ENCODE data around the gene ATN1. TPM values are rescaled to one million over a fixed set of nuclear protein-coding genes. Genes with fewer than 3 reads are reported as not detected.

ATN1 gene
- total and polyA plus RNA-seq, 2 of the 8 experiments (the other 6 are each of a cell fraction or from before 2014, with no cell fraction given): 20.6 to 73.4 TPM

- Histone ChIP-seq H3K4me3 (ENCODE audit: extremely low read depth in 1 of 4, insufficient read depth in 2 of 4, low read depth in 3 of 4, low read length in 4 of 4) (no peak overlapping the region), H2BK5ac (ENCODE audit: low read depth, low read length) (no peak overlapping the region), H3K4me1 (replicated peaks in 1 of 4; ENCODE audit: control insufficient read depth in 3 of 4, insufficient read depth in 4 of 4, low read length in 3 of 4) (peaks cover 0 to 6% (median under 1%) of the 10 kb centered on the region in 4 experiments; a peak in 2 of 7 replicates), H2BK12ac (ENCODE audit: low read depth, low read length) (no peak overlapping the region), H4K91ac (replicated peaks; ENCODE audit: insufficient read length, low read length) (no peak overlapping the region), H3K27ac (ENCODE audit: low read depth, low read length) (no peak overlapping the region), H3K4me2 (ENCODE audit: insufficient read depth in 1 of 2, low read depth in 2 of 2, low read length in 2 of 2) (no peak overlapping the region), H2BK20ac (ENCODE audit: low read length) (no peak overlapping the region), H2AFZ (ENCODE audit: low read length) (no peak overlapping the region), H4K5ac (ENCODE audit: insufficient read length, low read depth, low read length) (no peak overlapping the region), H3K9ac (replicated peaks in 1 of 4; ENCODE audit: extremely low read depth in 1 of 4, low read depth in 3 of 4, low read length in 3 of 4) (no peak overlapping the region), H3K79me1 (ENCODE audit: low read depth, low read length) (0 out of 2 replicates have a peak, but pooled peaks cover 2% of the 10 kb centered on the region), H4K8ac (ENCODE audit: extremely low read depth, insufficient read depth, low read length) (no peak overlapping the region), H3K4ac (replicated peaks; ENCODE audit: insufficient read length, low read depth, low read length) (no peak overlapping the region), H2BK120ac (replicated peaks; ENCODE audit: low read depth, low read length) (no peak overlapping the region), H2BK15ac (ENCODE audit: low read length) (no peak overlapping the region), H3K18ac (ENCODE audit: extremely low read depth, low read length) (no peak overlapping the region), H3K14ac (ENCODE audit: insufficient read length) (no peak overlapping the region), H4K20me1 (replicated peaks in 1 of 2; ENCODE audit: control insufficient read depth in 1 of 2, insufficient read depth in 2 of 2, low read length in 2 of 2) (peaks cover 8 to 9% of the 10 kb centered on the region in 2 experiments), H3K23me2 (ENCODE audit: low read depth, low read length) (no peaks in the 10 kb centered on the region), H3K23ac (ENCODE audit: insufficient read length) (no peak overlapping the region), H3K56ac (replicated peaks; ENCODE audit: insufficient read length, low read depth, low read length) (no peak overlapping the region), H3K79me2 (ENCODE audit: control insufficient read depth in 1 of 2, insufficient read depth in 2 of 2, low read length in 2 of 2) (no peaks in the 10 kb centered on the region), H3K9me3 (ENCODE audit: insufficient read depth in 2 of 2, low read depth in 1 of 2, low read length in 1 of 2) (no peaks in the 10 kb centered on the region), H2AK5ac (ENCODE audit: low read depth, low read length) (no peak overlapping the region), H3K27me3 (replicated peaks in 1 of 4; ENCODE audit: control insufficient read depth in 3 of 4, extremely low read depth in 1 of 4, insufficient read depth in 3 of 4, low read length in 3 of 4) (no peaks in the 10 kb centered on the region), H3K36me3 (ENCODE audit: control insufficient read depth in 2 of 4, insufficient read depth in 4 of 4, low read length in 3 of 4) (peaks cover 27 to 84% (median 54%) of the 10 kb centered on the region in 4 experiments)
- WGBS, 2 experiments (ENCODE audit: extremely low coverage in 1 of 2, insufficient coverage in 1 of 2, insufficient read length in 1 of 2, insufficient replicate concordance in 2 of 2, low coverage in 1 of 2, low lambda C conversion rate in 2 of 2, missing lambda C conversion rate in 1 of 2): 86% methylated on average over 3 of the region's 3 CpGs; no CpG with 5 or more reads in 1 of the 2 experiments
- ChIA-PET CTCF (ENCODE audit: partially characterized antibody) (interaction anchor here (0.8 to 1.4 kb wide), 5 partner anchors 12 to 112 kb away, joined by 3 to 4 read pairs (median 3); no protein-coding TSS in a partner anchor), POLR2A (ENCODE audit: partially characterized antibody) (interaction anchor here (1.1 to 30.5 kb wide), 12 partner anchors 10 to 152 kb away, joined by 3 to 1596 read pairs (median 4); partner anchors contain the start of genes ATN1, C12orf57, CLSTN3 and PTPN6)
- FAIRE-seq: no peak
- no peak for DNase-seq (ENCODE audit: low read depth in 1 of 2, low spot score in 2 of 2)
- TF ChIP-seq POLR2A (IDR thresholded peaks at IDR 0.05; ENCODE audit: control extremely low read depth in 1 of 2, low read depth in 2 of 2, low read length in 2 of 2) (peak in 1 of 2 experiments; percentile 18; a peak in 2 of 3 replicates), YY1 (IDR thresholded peaks at IDR 0.05; ENCODE audit: low read depth, low read length) (no peak), FOSL1 (IDR thresholded peaks at IDR 0.05; ENCODE audit: insufficient read depth, low read depth, low read length) (no peak)
Observed at GRCh38 chr12:6978611-6979011, 50.9 kb downstream of the ATN1 start.

Measured in H1 (cell line).